Smooth muscle cell (in vitro differentiated cells): ENCODE data around the gene WWOX. TPM values are rescaled to one million over a fixed set of nuclear protein-coding genes. Genes with fewer than 3 reads are reported as not detected.
"Not testable (repeated sequence)": the region's sequence is repeated elsewhere in the genome, so short reads cannot be mapped to it uniquely, and the experiment has no call there.

Experiments
- DNase-seq: peaks from one replicate; lab custom pipeline; 2025; ENCODE audit not compliant: unreplicated experiment; lab: John Stamatoyannopoulos, UW
- H2AFZ ChIP-seq: fragments of 200-600 bp; sonication (generic); 2 replicates; pipeline ENCODE4 v1.6.0; 2016; ENCODE audit warnings: antibody characterized with exemption, low read depth, mild to moderate bottlenecking
- H3F3A ChIP-seq: fragments of 200-600 bp; sonication (generic); 2 replicates; pipeline ENCODE4 v1.6.0; 2017; ENCODE audit warnings: antibody characterized with exemption, low read depth
- H3K27ac ChIP-seq: fragments of 200-600 bp; sonication (generic); 2 replicates; pipeline ENCODE4 v1.5.1; 2016; ENCODE audit warnings: low read depth, mild to moderate bottlenecking
- H3K27me3 ChIP-seq: fragments of 200-600 bp; sonication (generic); 2 replicates; pipeline ENCODE4 v1.6.1; 2016; ENCODE audit warnings: low read depth, mild to moderate bottlenecking
- H3K36me3 ChIP-seq: fragments of 200-600 bp; sonication (generic); 2 replicates; pipeline ENCODE4 v1.5.1; 2016; ENCODE audit warnings: low read depth
- H3K4me1 ChIP-seq: fragments of 200-600 bp; sonication (generic); 2 replicates; pipeline ENCODE4 v1.5.1; 2016; ENCODE audit warnings: low read depth
- H3K4me2 ChIP-seq: fragments of 200-600 bp; sonication (generic); 2 replicates; pipeline ENCODE4 v1.6.0; 2016; ENCODE audit warnings: mild to moderate bottlenecking
- H3K4me3 ChIP-seq: fragments of 200-600 bp; sonication (generic); 2 replicates; pipeline ENCODE4 v1.5.1; 2016; ENCODE audit warnings: mild to moderate bottlenecking
- H3K79me2 ChIP-seq: fragments of 200-600 bp; sonication (generic); 2 replicates; pipeline ENCODE4 v1.6.0; 2016; ENCODE audit warnings: low read depth, mild to moderate bottlenecking
- H3K9ac ChIP-seq: fragments of 200-600 bp; sonication (generic); 2 replicates; pipeline ENCODE4 v1.6.0; 2016; ENCODE audit warnings: low read depth
- H3K9me3 ChIP-seq: fragments of 200-600 bp; sonication (generic); replicated peaks from 2 replicates; pipeline ENCODE4 v1.5.1; 2016; ENCODE audit warnings: low read depth
- H4K20me1 ChIP-seq: fragments of 200-600 bp; sonication (generic); 2 replicates; pipeline ENCODE4 v1.6.0; 2016; ENCODE audit warnings: low read depth
- WGBS: methylation state at CpG from one replicate; pipeline ENCODE4 v1.1.7; 2016; ENCODE audit warnings: low lambda C conversion rate; 5-methylcytosine and 5-hydroxymethylcytosine counted together
- polyA plus RNA-seq: library from polyadenylated mRNA; unstranded; fragments of >200 nt; fragmentation: Nextera tagmentation; extraction: Ambion mirVana; gene quantifications from 2 replicates; pipeline ENCODE4 v1.2.1, GENCODE V29; 2016
- total RNA-seq: library from RNA; depleted of rRNA; stranded (reverse); fragments of >200 nt; gene quantifications from 2 replicates; pipeline ENCODE4 v1.2.3, GENCODE V29; 2014
- TF ChIP-seq, protein P1 (sequence below): fragments of 200-600 bp; sonication (generic); IDR thresholded peaks from 2 replicates; pipeline ENCODE4 v1.5.1; 2017; ENCODE audit warnings: borderline replicate concordance, mild to moderate bottlenecking, antibody characterized with exemption; ENCODE audit not compliant: insufficient read depth, poor library complexity, severe bottlenecking

WWOX gene
- total and polyA plus RNA-seq, 2 experiments from 2014 or later, result 7.5 to 14.0 TPM

DNA sequence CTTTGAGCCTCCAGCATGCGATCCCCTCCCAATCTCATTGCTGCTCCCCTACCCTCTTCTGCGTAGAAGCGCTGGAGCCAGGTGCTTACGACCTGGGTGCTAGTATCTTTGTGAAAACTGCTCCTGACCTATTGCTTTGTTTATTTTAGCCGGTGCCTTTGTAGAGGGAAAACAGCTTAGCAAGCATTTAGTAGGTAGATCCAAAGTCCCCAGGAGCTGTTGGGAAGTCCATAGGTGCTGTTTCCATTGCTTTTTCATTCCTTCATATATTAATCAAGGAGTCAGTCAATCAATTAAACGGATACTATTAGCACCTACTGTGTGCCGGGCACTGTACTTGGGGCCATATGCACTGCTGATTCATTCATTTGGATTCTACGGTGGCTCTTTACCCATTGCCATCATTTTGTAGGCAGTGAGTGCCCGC lies 497.6 kb downstream of the WWOX start:
- Histone ChIP-seq H3K36me3 (no peaks in the 10 kb centered on the region), H3K4me3 (no peak overlapping the region), H3K9me3 (no peaks in the 10 kb centered on the region), H3K4me1 (no peaks in the 10 kb centered on the region), H4K20me1 (no peaks in the 10 kb centered on the region), H3F3A (no peaks in the 10 kb centered on the region), H3K79me2 (no peaks in the 10 kb centered on the region), H3K27me3 (peaks cover 5% of the 10 kb centered on the region), H2AFZ (no peak overlapping the region), H3K4me2 (no peak overlapping the region), H3K9ac (no peak overlapping the region), H3K27ac (no peak overlapping the region)
- TF ChIP-seq, protein P1, sequence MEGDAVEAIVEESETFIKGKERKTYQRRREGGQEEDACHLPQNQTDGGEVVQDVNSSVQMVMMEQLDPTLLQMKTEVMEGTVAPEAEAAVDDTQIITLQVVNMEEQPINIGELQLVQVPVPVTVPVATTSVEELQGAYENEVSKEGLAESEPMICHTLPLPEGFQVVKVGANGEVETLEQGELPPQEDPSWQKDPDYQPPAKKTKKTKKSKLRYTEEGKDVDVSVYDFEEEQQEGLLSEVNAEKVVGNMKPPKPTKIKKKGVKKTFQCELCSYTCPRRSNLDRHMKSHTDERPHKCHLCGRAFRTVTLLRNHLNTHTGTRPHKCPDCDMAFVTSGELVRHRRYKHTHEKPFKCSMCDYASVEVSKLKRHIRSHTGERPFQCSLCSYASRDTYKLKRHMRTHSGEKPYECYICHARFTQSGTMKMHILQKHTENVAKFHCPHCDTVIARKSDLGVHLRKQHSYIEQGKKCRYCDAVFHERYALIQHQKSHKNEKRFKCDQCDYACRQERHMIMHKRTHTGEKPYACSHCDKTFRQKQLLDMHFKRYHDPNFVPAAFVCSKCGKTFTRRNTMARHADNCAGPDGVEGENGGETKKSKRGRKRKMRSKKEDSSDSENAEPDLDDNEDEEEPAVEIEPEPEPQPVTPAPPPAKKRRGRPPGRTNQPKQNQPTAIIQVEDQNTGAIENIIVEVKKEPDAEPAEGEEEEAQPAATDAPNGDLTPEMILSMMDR, result no peak
- DNase-seq, result no peak
- WGBS, result 94% methylated on average over 9 of the region's 9 CpGs

DNA sequence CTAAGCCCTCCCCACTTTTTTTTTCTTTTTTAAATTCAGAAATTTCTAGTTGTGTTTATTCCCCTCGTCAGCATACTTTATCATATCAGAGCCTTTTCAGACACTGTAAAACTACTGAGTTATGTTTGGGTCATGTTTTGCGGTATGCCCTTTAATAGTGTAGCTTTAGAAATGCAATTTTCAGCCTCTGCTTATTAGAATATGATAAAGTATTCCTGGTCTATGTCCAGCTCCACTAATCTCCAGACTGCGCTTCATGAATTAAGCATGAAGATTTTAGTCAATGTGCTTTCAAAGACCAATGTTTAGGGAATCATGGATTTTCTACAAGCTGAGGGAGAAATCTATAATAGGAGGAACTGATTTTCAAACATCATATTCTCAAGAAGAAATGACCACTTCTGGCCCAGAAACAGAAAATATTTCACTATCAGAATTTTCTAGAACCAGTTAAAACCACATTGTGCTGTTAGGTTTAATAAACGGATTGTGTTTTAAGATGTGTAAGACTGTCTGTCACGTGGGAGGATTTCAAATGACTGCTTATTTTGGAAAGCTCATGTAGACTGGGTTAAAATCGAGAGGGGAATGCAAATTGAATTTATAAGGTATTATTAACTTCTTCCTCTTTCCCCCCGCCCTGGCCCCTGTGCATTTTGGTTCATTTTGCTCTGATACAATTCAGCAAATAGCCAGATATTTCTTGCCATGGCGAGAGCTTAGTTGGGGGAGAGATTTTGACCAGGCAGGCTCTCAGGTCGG lies 498.5 kb downstream of the WWOX start:
- Histone ChIP-seq H3F3A (no peaks in the 10 kb centered on the region), H2AFZ (no peak overlapping the region), H3K4me2 (no peak overlapping the region), H3K4me3 (no peak overlapping the region), H3K4me1 (no peaks in the 10 kb centered on the region), H3K36me3 (no peaks in the 10 kb centered on the region), H3K9me3 (no peaks in the 10 kb centered on the region), H3K79me2 (no peaks in the 10 kb centered on the region), H3K9ac (no peak overlapping the region), H4K20me1 (no peaks in the 10 kb centered on the region), H3K27ac (no peak overlapping the region), H3K27me3 (peaks cover 11% of the 10 kb centered on the region)
- no peak for DNase-seq
- TF ChIP-seq, protein P1, result no peak
- WGBS, result 87% methylated on average over 9 of the region's 9 CpGs

GRCh38 chr16:78599271-78599670 lies 499.8 kb downstream of the WWOX start:
- DNase-seq, result no peak
- no peaks in the 10 kb centered on the region for H3K36me3 ChIP-seq
- no peak overlapping the region for H3K4me3 ChIP-seq
- WGBS, result 82% methylated on average over 4 of the region's 4 CpGs
- H4K20me1 ChIP-seq, result no peaks in the 10 kb centered on the region
- TF ChIP-seq, protein P1, result no peak
- H2AFZ ChIP-seq, result no peak overlapping the region
- no peak overlapping the region for H3K9ac ChIP-seq
- H3K4me2 ChIP-seq, result no peak overlapping the region
- no peaks in the 10 kb centered on the region for H3K9me3 ChIP-seq
- no peak overlapping the region for H3K27ac ChIP-seq
- H3K79me2 ChIP-seq, result no peaks in the 10 kb centered on the region
- H3K4me1 ChIP-seq, result no peaks in the 10 kb centered on the region
- peaks cover 11% of the 10 kb centered on the region for H3K27me3 ChIP-seq
- H3F3A ChIP-seq, result no peaks in the 10 kb centered on the region

- H2AFZ ChIP-seq, H3K4me3 ChIP-seq, H3K9me3 ChIP-seq, DNase-seq, H4K20me1 ChIP-seq, H3F3A ChIP-seq, H3K4me2 ChIP-seq, H3K27ac ChIP-seq, H3K9ac ChIP-seq, H3K79me2 ChIP-seq, H3K36me3 ChIP-seq: not testable (repeated sequence)
- Histone ChIP-seq H3K4me1 (peaks cover 35% of the 10 kb centered on the region), H3K27me3 (peaks cover 11% of the 10 kb centered on the region)
- WGBS, result 94% methylated on average over 2 of the region's 2 CpGs
These were observed 505.1 kb downstream of the WWOX start for GRCh38 chr16:78604423-78605062.
